Breast epithelium (tissue), 3 donors: ENCODE measurements around the gene SEPTIN6.

Source experiments
- CTCF ChIP-seq, 3 donors: fragments of 450-650 bp; IDR thresholded peaks; one replicate each; pipeline ENCODE4 v1.5.1; 2016 to 2017; ENCODE audit warnings: antibody characterized with exemption in 3 of 3, mild to moderate bottlenecking in 3 of 3, moderate library complexity in 3 of 3
- POLR2A ChIP-seq: fragments of 450-650 bp; IDR thresholded peaks from one replicate; pipeline ENCODE4 v1.6.1; 2016; ENCODE audit warnings: antibody characterized with exemption, mild to moderate bottlenecking, moderate library complexity

GRCh38 chrX:119734897-119735339, 42.0 kb upstream of the SEPTIN6 start:
- TF ChIP-seq POLR2A = no peak
- TF ChIP-seq CTCF (IDR thresholded peaks at IDR 0.05) = no peak
